GM12874 (cell line): ENCODE results near the gene A1CF.

Experiments
- CTCF ChIP-seq: IDR thresholded peaks from 2 replicates; pipeline ENCODE4 v1.5.1; 2011; ENCODE audit warnings: low read depth, mild to moderate bottlenecking, control low read depth, low read length, moderate library complexity; ENCODE audit not compliant: insufficient read depth

Gene A1CF

GRCh38 chr10:50855015-50855414 lies 30.4 kb downstream of the A1CF start:
- no peak for TF ChIP-seq CTCF

- no peak for TF ChIP-seq CTCF
Measured at GRCh38 chr10:50853557-50853956, 31.9 kb downstream of the A1CF start.

DNA sequence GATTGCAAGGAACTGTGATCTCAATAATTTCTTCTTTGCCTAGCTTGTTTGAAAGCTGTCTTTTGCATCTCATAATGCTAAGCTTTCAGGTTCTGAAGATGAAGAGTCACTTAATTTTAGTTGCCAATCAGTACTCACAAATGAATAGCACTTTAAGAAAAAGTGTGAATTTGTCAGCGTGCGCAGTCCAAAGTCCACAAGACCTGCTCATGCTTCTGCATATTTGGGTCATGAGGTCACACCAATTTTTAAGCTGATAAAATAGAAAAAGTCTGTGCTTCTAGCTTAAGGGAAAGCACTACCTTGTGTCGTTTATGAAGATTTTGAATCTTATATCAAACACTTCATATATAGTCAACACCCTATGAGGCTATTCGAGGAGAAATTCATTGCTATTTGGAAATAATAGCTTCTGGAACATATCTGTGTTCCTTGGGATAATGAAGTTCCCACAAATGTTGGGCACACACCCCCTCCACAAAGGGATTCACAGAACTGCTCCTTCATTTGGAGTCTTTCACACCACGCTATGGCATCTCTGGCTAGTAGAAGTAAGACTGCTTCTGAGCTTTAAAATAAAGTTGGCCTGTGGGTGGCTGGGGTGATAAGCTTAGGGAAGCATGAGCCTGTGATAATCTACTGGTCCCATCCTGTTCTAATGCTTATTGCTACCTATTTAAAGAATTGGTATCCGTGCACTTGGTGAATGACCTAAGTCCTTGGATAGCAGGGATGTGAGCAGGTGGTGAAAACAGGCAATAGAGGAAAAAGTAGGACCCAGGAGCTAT lies 33.3 kb downstream of the A1CF start:
- no peak for TF ChIP-seq CTCF

DNA sequence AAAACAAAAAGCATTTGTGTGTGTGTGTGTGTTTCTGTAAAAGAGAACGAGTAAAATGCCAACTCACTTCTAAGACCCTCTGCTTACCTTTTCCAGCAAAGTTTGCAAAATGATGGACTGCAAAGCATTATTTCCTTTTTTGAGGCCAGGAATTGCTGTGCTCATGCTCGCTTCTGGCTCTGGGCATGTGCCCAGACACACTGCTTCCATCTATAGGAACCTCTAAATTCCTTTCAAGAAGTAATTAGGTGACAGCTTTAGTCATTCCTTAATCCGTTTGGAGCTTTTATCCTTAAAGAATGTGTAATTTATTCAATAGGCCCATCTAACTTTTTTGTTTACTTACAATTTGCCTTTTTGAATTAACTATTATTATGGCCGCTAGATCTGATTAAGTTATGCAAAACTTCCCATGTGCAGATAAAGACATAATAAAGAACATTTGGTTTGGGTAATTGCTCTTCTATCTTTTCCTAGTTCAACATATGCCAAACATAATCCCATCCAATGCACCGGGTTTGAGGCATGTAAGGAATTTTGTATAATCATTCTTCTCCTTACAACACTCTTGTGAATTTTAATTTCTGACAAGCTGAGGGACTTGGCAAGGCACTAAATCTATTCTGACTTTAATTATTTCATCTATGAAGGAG lies 34.7 kb downstream of the A1CF start:
- TF ChIP-seq CTCF: no peak

DNA sequence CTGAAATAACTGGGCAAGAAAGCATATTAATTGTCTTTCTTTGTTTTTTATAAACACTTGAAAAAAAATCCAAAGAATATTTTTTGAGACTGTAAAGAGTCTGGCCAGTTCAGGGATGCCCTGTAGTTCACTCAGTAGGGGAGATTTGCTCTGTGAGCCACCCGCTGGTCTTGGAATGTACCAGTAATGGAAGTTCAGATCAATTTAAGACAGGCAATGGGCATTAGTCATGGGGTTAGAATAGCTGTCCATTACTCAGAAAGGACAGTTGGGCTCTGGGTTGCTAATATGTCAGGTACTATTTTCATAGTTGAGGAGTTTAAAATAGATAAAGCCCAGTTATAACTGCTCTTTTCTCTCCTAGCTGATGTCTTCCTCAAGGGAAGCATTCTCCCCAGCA lies 38.7 kb downstream of the A1CF start:
- no peak for TF ChIP-seq CTCF

DNA sequence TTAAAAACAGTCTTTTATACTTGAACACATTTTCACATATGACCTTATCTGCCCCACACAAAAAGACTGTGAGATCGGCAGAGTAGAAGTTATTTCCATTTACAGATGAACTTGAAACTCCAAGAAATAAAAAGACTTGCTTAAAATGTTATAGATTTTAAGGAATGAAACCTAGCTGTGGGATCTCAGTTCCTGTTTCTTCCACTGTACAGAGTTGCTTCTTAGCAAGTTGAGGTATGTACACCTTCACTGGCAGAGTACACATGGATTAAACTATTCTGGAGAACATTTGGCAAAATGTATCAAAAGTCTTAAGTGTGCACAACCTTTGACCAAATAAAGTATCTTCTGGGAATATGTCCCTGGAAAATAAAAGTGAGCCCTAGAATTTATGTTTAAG lies 48.3 kb downstream of the A1CF start:
- no peak for TF ChIP-seq CTCF

DNA sequence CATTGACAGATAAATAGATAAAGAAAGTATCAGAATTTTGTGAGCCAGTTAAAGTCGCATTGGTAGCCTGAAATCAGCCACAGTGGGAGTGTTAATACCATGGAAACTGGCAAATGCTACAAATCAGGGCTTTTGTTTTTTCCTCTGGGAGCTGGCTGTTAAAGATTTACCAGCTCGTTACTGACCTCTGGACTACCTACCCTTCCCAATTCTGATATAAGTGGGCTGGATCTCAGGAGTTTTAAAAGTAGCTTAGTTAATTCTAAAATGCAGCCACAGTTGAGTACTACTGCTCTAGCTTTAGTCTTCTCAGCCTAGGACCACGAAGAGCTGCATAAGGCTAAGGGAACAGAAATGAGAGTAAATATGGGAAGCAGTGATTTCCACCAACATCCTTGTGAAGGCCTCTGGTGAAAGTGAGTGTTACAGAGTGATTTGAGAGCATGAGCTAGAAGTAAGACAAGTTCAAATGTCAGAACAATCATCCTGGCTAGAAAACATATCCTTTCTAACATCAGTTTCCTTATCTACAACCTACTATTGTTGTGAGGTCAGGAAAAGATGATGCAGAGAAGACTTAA lies 53.2 kb downstream of the A1CF start:
- TF ChIP-seq CTCF: no peak
